ENCODE results near the gene TNRC6B. TPM values are rescaled to one million over a fixed set of nuclear protein-coding genes. Genes with fewer than 3 reads are reported as not detected.

The TNRC6B gene
- polyA plus RNA-seq, 1 donor from 2014 or later = 7.6 TPM

DNA sequence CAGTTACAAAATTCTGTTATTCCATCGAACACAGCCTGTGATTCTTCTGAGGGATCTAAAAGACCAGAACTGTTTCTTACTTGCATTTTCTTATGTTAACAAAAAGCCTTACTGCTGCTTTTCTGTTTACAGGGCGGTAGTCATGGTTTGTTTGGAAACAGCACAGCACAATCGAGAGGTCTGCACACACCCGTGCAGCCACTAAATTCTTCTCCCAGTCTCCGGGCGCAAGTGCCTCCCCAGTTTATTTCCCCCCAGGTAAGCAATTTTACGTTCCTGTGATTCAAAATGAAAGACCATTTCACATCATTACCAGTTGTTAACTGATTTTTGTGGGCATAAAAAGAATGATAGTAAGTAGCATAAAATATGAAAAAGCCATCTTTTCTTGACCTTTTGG is 107.8 kb downstream of the TNRC6B start:
- Histone ChIP-seq H3K27ac (ENCODE audit: low read length) (no peak overlapping the region), H3K9ac (ENCODE audit: low read length) (no peak overlapping the region), H3K27me3 (ENCODE audit: insufficient read depth, low read depth, low read length) (no peaks in the 10 kb centered on the region), H2AFZ (ENCODE audit: low read depth, low read length) (no peak overlapping the region), H3K36me3 (ENCODE audit: insufficient read depth, low read length) (peaks cover 15% of the 10 kb centered on the region), H3K4me3 (ENCODE audit: low read length) (no peak overlapping the region), H3K9me2 (ENCODE audit: insufficient read depth, low read length) (no peaks in the 10 kb centered on the region), H4K20me1 (ENCODE audit: insufficient read depth) (no peaks in the 10 kb centered on the region), H3K9me3 (ENCODE audit: low read length) (no peaks in the 10 kb centered on the region), H3K4me2 (ENCODE audit: low read length) (no peak overlapping the region), H3K79me2 (replicated peaks; ENCODE audit: insufficient read depth, low read length) (peaks cover 3% of the 10 kb centered on the region), H3F3A (ENCODE audit: insufficient read depth, low read length, poor library complexity, severe bottlenecking) (no peaks in the 10 kb centered on the region)
- TF ChIP-seq MXI1 (conservative IDR thresholded peaks at IDR 0.05; ENCODE audit: poor library complexity, severe bottlenecking) (no peak), EZH2 (IDR thresholded peaks at IDR 0.05; ENCODE audit: borderline replicate concordance, insufficient read depth, low read length, poor library complexity, severe bottlenecking) (no peak), RAD21 (conservative IDR thresholded peaks at IDR 0.05) (no peak), TAF1 (IDR thresholded peaks at IDR 0.05; ENCODE audit: low read depth) (no peak), SMC3 (conservative IDR thresholded peaks at IDR 0.05; ENCODE audit: poor library complexity) (no peak), POLR2AphosphoS5 (IDR thresholded peaks at IDR 0.05) (no peak), EP300 (conservative IDR thresholded peaks at IDR 0.05; ENCODE audit: poor library complexity, severe bottlenecking) (no peak)
- TF ChIP-seq, protein P1, sequence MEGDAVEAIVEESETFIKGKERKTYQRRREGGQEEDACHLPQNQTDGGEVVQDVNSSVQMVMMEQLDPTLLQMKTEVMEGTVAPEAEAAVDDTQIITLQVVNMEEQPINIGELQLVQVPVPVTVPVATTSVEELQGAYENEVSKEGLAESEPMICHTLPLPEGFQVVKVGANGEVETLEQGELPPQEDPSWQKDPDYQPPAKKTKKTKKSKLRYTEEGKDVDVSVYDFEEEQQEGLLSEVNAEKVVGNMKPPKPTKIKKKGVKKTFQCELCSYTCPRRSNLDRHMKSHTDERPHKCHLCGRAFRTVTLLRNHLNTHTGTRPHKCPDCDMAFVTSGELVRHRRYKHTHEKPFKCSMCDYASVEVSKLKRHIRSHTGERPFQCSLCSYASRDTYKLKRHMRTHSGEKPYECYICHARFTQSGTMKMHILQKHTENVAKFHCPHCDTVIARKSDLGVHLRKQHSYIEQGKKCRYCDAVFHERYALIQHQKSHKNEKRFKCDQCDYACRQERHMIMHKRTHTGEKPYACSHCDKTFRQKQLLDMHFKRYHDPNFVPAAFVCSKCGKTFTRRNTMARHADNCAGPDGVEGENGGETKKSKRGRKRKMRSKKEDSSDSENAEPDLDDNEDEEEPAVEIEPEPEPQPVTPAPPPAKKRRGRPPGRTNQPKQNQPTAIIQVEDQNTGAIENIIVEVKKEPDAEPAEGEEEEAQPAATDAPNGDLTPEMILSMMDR (IDR thresholded peaks at IDR 0.05; ENCODE audit: poor library complexity, severe bottlenecking) = no peak
- TF ChIP-seq, protein P2, sequence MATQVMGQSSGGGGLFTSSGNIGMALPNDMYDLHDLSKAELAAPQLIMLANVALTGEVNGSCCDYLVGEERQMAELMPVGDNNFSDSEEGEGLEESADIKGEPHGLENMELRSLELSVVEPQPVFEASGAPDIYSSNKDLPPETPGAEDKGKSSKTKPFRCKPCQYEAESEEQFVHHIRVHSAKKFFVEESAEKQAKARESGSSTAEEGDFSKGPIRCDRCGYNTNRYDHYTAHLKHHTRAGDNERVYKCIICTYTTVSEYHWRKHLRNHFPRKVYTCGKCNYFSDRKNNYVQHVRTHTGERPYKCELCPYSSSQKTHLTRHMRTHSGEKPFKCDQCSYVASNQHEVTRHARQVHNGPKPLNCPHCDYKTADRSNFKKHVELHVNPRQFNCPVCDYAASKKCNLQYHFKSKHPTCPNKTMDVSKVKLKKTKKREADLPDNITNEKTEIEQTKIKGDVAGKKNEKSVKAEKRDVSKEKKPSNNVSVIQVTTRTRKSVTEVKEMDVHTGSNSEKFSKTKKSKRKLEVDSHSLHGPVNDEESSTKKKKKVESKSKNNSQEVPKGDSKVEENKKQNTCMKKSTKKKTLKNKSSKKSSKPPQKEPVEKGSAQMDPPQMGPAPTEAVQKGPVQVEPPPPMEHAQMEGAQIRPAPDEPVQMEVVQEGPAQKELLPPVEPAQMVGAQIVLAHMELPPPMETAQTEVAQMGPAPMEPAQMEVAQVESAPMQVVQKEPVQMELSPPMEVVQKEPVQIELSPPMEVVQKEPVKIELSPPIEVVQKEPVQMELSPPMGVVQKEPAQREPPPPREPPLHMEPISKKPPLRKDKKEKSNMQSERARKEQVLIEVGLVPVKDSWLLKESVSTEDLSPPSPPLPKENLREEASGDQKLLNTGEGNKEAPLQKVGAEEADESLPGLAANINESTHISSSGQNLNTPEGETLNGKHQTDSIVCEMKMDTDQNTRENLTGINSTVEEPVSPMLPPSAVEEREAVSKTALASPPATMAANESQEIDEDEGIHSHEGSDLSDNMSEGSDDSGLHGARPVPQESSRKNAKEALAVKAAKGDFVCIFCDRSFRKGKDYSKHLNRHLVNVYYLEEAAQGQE (IDR thresholded peaks at IDR 0.05; ENCODE audit: borderline replicate concordance) = no peak

- Histone ChIP-seq H3K79me2 (replicated peaks; ENCODE audit: insufficient read depth, low read length) (peaks cover 3% of the 10 kb centered on the region), H3K27ac (ENCODE audit: low read length) (no peak overlapping the region), H3K27me3 (ENCODE audit: insufficient read depth, low read depth, low read length) (no peaks in the 10 kb centered on the region), H4K20me1 (ENCODE audit: insufficient read depth) (no peaks in the 10 kb centered on the region), H3K9ac (ENCODE audit: low read length) (no peak overlapping the region), H3K9me2 (ENCODE audit: insufficient read depth, low read length) (no peaks in the 10 kb centered on the region), H3K36me3 (ENCODE audit: insufficient read depth, low read length) (peaks cover 8% of the 10 kb centered on the region), H3K4me3 (ENCODE audit: low read length) (no peak overlapping the region), H3K9me3 (ENCODE audit: low read length) (no peaks in the 10 kb centered on the region), H3K4me2 (ENCODE audit: low read length) (no peak overlapping the region), H2AFZ (ENCODE audit: low read depth, low read length) (no peak overlapping the region), H3F3A (ENCODE audit: insufficient read depth, low read length, poor library complexity, severe bottlenecking) (no peaks in the 10 kb centered on the region)
- TF ChIP-seq EP300 (conservative IDR thresholded peaks at IDR 0.05; ENCODE audit: poor library complexity, severe bottlenecking) = no peak
- no peak for TF ChIP-seq RAD21 (conservative IDR thresholded peaks at IDR 0.05)
- no peak for TF ChIP-seq POLR2AphosphoS5 (IDR thresholded peaks at IDR 0.05)
- TF ChIP-seq, protein P1 (IDR thresholded peaks at IDR 0.05; ENCODE audit: poor library complexity, severe bottlenecking) = no peak
Observed at GRCh38 chr22:40289991-40290459, 112.3 kb downstream of the TNRC6B start.

Measured in neural cell (in vitro differentiated cells).